Sigmoid colon (tissue), 7 donors: ENCODE results near the gene HDAC4. TPM values are rescaled to one million over a fixed set of nuclear protein-coding genes. Genes with fewer than 3 reads are reported as not detected.
A peak's percentile ranks its signal among the peaks of the same experiment; 100 is the strongest.

Experiments
- DNase-seq: peaks from one replicate; pipeline ENCODE4 v3.0.0-alpha.2; 2019
- H3K27ac ChIP-seq, 4 donors: fragments of 200-600 bp; sonication (generic); one replicate each; pipeline ENCODE4 v1.5.1; 2016 to 2019; ENCODE audit warnings: mild to moderate bottlenecking in 1 of 4
- H3K27me3 ChIP-seq, 3 donors: fragments of 200-600 bp; sonication (generic); one replicate each; pipeline ENCODE4 v1.5.1; 2019; ENCODE audit warnings: mild to moderate bottlenecking in 1 of 3
- H3K36me3 ChIP-seq, 4 donors: fragments of 200-600 bp; sonication (generic); one replicate each; pipeline ENCODE4 v1.5.1; 2016 to 2019
- H3K4me1 ChIP-seq, 4 donors: fragments of 200-600 bp; sonication (generic); one replicate each; pipeline ENCODE4 v1.5.1; 2017 to 2019
- H3K4me3 ChIP-seq, 4 donors: fragments of 200-600 bp; sonication (generic); one replicate each; pipeline ENCODE4 v1.5.1; 2017 to 2019; ENCODE audit warnings: mild to moderate bottlenecking in 2 of 4, moderate library complexity in 1 of 4
- H3K9me3 ChIP-seq, 4 donors: fragments of 200-600 bp in 3 of 4; sonication (generic) in 3 of 4; one replicate each; pipeline versions ENCODE4 v1.5.1 to v1.6.1; 2013 to 2019
- CTCF ChIP-seq, 4 experiments: fragments of 450-650 bp in 3 of 4; fragments of 200-600 bp in 1 of 4; IDR thresholded peaks; one replicate each; pipeline ENCODE4 v1.5.1; 2016 to 2019; ENCODE audit warnings: antibody characterized with exemption in 4 of 4, mild to moderate bottlenecking in 3 of 4, moderate library complexity in 2 of 4
- EP300 ChIP-seq, 4 donors: sonication (generic); formaldehyde crosslinking; IDR thresholded peaks; one replicate each; pipeline ENCODE4 v1.6.1; 2017; ENCODE audit warnings: antibody characterized with exemption in 4 of 4
- POLR2A ChIP-seq, 2 donors: fragments of 450-650 bp; IDR thresholded peaks; one replicate each; pipeline ENCODE4 v1.6.1; 2016; ENCODE audit warnings: antibody characterized with exemption in 2 of 2, mild to moderate bottlenecking in 2 of 2, moderate library complexity in 2 of 2
- POLR2AphosphoS5 ChIP-seq, 4 donors: sonication (generic); formaldehyde crosslinking; IDR thresholded peaks; one replicate each; pipeline ENCODE4 v1.6.1; 2017; ENCODE audit warnings: antibody characterized with exemption in 4 of 4
- WGBS, 2 donors: extraction: QIAGEN DNeasy Blood & Tissue Kit; methylation state at CpG; one replicate each; pipeline ENCODE4 v1.1.7; 2013; 5-methylcytosine and 5-hydroxymethylcytosine counted together
- intact Hi-C: fragments of 100-400 bp; cut with DNase I; formaldehyde crosslinking; loops from one replicate; pipeline ENCODE4 v1.15.1; 2023
- polyA plus RNA-seq, 3 donors: library from polyadenylated mRNA; stranded (reverse); fragments of 200-250 nt; gene quantifications; one replicate each; pipeline ENCODE4 v1.2.3, GENCODE V29; 2013
- total RNA-seq, 4 donors: library from RNA; depleted of rRNA; stranded (reverse); fragments of >200 nt; gene quantifications; one replicate each; pipeline ENCODE4 v1.1.0, GENCODE V29; 2016
- donor health status: healthy with polysubstance abuse.
- donor health status: Bipolar disorder and iron deficiency.
- donor health status: healthy.

The HDAC4 gene
- total and polyA plus RNA-seq, 7 donors, result 1.8 to 196 (median 77.0) TPM

- H3K4me3 ChIP-seq, result no peak overlapping the region
- H3K27me3 ChIP-seq, result no peaks in the 10 kb centered on the region
- TF ChIP-seq POLR2AphosphoS5 (IDR thresholded peaks at IDR 0.05) (no peak), EP300 (IDR thresholded peaks at IDR 0.05) (no peak), CTCF (IDR thresholded peaks at IDR 0.05) (no peak), POLR2A (IDR thresholded peaks at IDR 0.05) (no peak)
- DNase-seq, result peak; percentile 63
- no peaks in the 10 kb centered on the region for H3K9me3 ChIP-seq
- WGBS, 2 donors, result 72 to 82% methylated on average over 20 of the region's 20 CpGs
- intact Hi-C loops, result no loop called here
- no peak overlapping the region for H3K27ac ChIP-seq
- no peaks in the 10 kb centered on the region for H3K36me3 ChIP-seq
- peaks cover 0 to 12% (median 2%) of the 10 kb centered on the region in 4 donors for H3K4me1 ChIP-seq
Observed at GRCh38 chr2:239025096-239025801, 375.6 kb downstream of the HDAC4 start.

DNA sequence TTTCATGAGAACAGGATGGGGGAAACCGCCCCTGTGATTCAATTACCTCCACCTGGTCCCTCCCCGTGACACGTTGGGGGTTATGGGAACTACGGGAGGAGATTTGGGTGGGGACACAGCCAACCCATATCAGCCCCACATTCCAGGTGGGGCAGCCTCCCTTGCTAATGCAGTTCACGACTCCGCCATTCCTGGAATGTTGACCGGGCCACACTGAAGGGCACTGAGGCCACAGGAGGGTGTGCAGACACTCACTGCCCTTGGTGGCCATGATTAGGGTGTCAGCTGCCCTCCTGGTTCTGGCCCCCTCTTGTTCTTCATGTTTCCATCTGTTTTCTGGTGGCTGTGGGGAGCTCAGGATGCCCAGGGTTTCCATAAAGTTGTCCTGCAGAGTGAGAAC is 376.6 kb downstream of the HDAC4 start:
- peak; percentile 29 for DNase-seq
- Histone ChIP-seq H3K27me3 (no peaks in the 10 kb centered on the region), H3K36me3 (no peaks in the 10 kb centered on the region), H3K27ac (no peak overlapping the region), H3K9me3 (no peaks in the 10 kb centered on the region), H3K4me3 (no peak overlapping the region), H3K4me1 (peaks cover 0 to 14% (median 2%) of the 10 kb centered on the region in 4 donors)
- intact Hi-C loops, result no loop called here
- WGBS, 2 donors, result 63 to 83% methylated on average over 7 of the region's 7 CpGs
- no peak for TF ChIP-seq POLR2AphosphoS5 (IDR thresholded peaks at IDR 0.05)
- no peak for TF ChIP-seq EP300 (IDR thresholded peaks at IDR 0.05)
- no peak for TF ChIP-seq CTCF (IDR thresholded peaks at IDR 0.05)
- TF ChIP-seq POLR2A (IDR thresholded peaks at IDR 0.05), result no peak

DNA sequence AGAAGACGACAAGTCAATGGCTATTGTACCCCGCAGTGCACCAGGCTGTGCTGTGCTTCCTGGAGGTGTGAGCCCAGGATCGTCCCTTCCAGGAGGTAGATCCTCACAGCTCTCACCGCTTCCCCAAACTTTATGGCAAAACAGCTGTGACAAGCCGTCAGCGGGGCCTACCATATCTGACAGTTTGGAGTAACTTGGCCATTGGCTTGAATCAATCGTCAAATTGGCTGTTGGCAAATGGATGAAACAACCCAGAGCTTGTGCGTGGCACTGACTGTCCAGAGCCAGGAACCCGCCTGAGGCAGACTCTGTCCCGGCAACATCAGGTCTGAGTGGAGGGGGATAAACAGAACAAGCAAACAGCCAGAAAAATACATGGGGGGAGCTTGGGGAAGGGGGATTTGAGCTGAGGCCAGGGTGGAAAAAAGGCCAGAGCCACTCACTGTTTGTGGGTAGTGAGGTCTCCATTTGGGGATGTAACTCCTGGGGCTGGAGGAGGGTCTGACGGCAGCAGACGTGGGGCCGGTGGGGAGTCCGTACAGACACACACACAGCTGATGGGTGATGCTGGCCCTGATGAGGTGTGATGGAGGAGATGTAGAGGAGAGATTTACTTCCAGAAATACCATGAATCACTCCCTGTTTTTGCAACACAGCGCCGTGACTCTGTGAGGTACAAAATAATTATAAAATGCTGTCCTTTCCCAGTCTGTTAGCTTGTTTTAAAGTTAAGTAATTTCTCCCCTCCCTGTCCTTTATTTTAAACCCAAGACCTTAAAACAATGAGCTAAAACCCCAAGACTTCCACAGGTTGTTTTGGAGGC is 378.2 kb downstream of the HDAC4 start:
- Histone ChIP-seq H3K4me3 (no peak overlapping the region), H3K4me1 (peaks cover 0 to 22% (median 9%) of the 10 kb centered on the region in 4 donors), H3K27ac (no peak overlapping the region), H3K27me3 (peaks cover 0 to 3% (median 0%) of the 10 kb centered on the region in 3 donors), H3K36me3 (no peaks in the 10 kb centered on the region), H3K9me3 (no peaks in the 10 kb centered on the region)
- intact Hi-C loops, result no loop called here
- peak; percentile 60 for DNase-seq
- TF ChIP-seq CTCF (IDR thresholded peaks at IDR 0.05), result no peak
- TF ChIP-seq POLR2A (IDR thresholded peaks at IDR 0.05), result no peak
- TF ChIP-seq POLR2AphosphoS5 (IDR thresholded peaks at IDR 0.05), result no peak
- TF ChIP-seq EP300 (IDR thresholded peaks at IDR 0.05), result no peak
- WGBS, 2 donors, result 88 to 89% methylated on average over 16 of the region's 16 CpGs

- DNase-seq, result peak; percentile 56
Observed at GRCh38 chr2:239021651-239022436, 379.0 kb downstream of the HDAC4 start.

More at GRCh38 chr2:239021651-239022436, 379.0 kb downstream of the HDAC4 start:
- WGBS, 2 donors, result 86 to 88% methylated on average over 18 of the region's 18 CpGs
- intact Hi-C loops, result no loop called here
- H3K4me1 ChIP-seq, result peaks cover 0 to 20% (median 7%) of the 10 kb centered on the region in 4 donors
- H3K36me3 ChIP-seq, result no peaks in the 10 kb centered on the region
- H3K9me3 ChIP-seq, result no peaks in the 10 kb centered on the region
- H3K4me3 ChIP-seq, result no peak overlapping the region
- no peak overlapping the region for H3K27ac ChIP-seq
- TF ChIP-seq POLR2A (IDR thresholded peaks at IDR 0.05), result no peak
- TF ChIP-seq POLR2AphosphoS5 (IDR thresholded peaks at IDR 0.05), result no peak
- no peak for TF ChIP-seq CTCF (IDR thresholded peaks at IDR 0.05)
- TF ChIP-seq EP300 (IDR thresholded peaks at IDR 0.05), result no peak
- peaks cover 0 to 3% (median 0%) of the 10 kb centered on the region in 3 donors for H3K27me3 ChIP-seq
